HepG2 (cell line): ENCODE measurements around the gene IQUB. TPM values are rescaled to one million over a fixed set of nuclear protein-coding genes. Genes with fewer than 3 reads are reported as not detected.

Experiments used
- EP300 ChIP-seq, 3 experiments: sonication (generic) in 1 of 3; formaldehyde crosslinking in 1 of 3; IDR thresholded peaks; 2 replicates each; pipeline versions ENCODE4 v1.5.1 to v1.6.1; 2011 to 2020; ENCODE audit warnings: low read depth in 2 of 3, low read length in 2 of 3, borderline replicate concordance in 1 of 3, improper control_type of control experiment in 1 of 3, mild to moderate bottlenecking in 1 of 3, missing genetic modification reagents in 1 of 3, moderate library complexity in 1 of 3
- GABPA ChIP-seq, 2 experiments: IDR thresholded peaks; 2 replicates each; pipeline ENCODE4 v1.6.1; 2011 to 2016; ENCODE audit warnings: low read depth in 2 of 2, low read length in 1 of 2, missing biosample characterization in 1 of 2, missing genetic modification characterization in 1 of 2
- GLI4 ChIP-seq: sonication (generic); formaldehyde crosslinking; IDR thresholded peaks from 2 replicates; pipeline ENCODE4 v1.5.1; 2020; ENCODE audit warnings: missing genetic modification reagents, mild to moderate bottlenecking, moderate library complexity, borderline replicate concordance
- HDAC2 ChIP-seq: sonication (generic); formaldehyde crosslinking; IDR thresholded peaks from 2 replicates; pipeline ENCODE4 v1.4.0; 2020; ENCODE audit warnings: missing genetic modification reagents
- IRF2 ChIP-seq: IDR thresholded peaks from 2 replicates; pipeline ENCODE4 v1.6.1; 2018; ENCODE audit warnings: missing genetic modification reagents, missing compliant biosample characterization
- MLLT10 ChIP-seq: sonication (generic); formaldehyde crosslinking; IDR thresholded peaks from 2 replicates; pipeline ENCODE4 v1.4.0; 2020; ENCODE audit warnings: missing genetic modification reagents
- MTF2 ChIP-seq: sonication (generic); formaldehyde crosslinking; IDR thresholded peaks from 2 replicates; pipeline ENCODE4 v1.5.0; 2020; ENCODE audit warnings: missing genetic modification reagents, borderline replicate concordance
- RCOR2 ChIP-seq: IDR thresholded peaks from 2 replicates; pipeline ENCODE4 v1.6.1; 2016; ENCODE audit warnings: missing biosample characterization, missing genetic modification reagents
- SNAPC2 ChIP-seq: sonication (generic); formaldehyde crosslinking; IDR thresholded peaks from 2 replicates; pipeline ENCODE4 v1.8.1; 2022; ENCODE audit warnings: mild to moderate bottlenecking, missing genetic modification reagents
- SP4 ChIP-seq: sonication (generic); formaldehyde crosslinking; IDR thresholded peaks from 2 replicates; pipeline ENCODE4 v1.8.1; 2023; ENCODE audit warnings: mild to moderate bottlenecking, missing genetic modification reagents
- SP5 ChIP-seq: IDR thresholded peaks from 2 replicates; pipeline ENCODE4 v1.6.1; 2016; ENCODE audit warnings: low read depth, borderline replicate concordance
- ZFP37 ChIP-seq: sonication (generic); formaldehyde crosslinking; IDR thresholded peaks from 2 replicates; pipeline ENCODE4 v1.4.0; 2020; ENCODE audit warnings: missing genetic modification reagents, borderline replicate concordance
- ZNF225 ChIP-seq: sonication (generic); formaldehyde crosslinking; IDR thresholded peaks from 2 replicates; pipeline ENCODE4 v1.4.0; 2020; ENCODE audit warnings: mild to moderate bottlenecking, missing genetic modification reagents
- ZNF382 ChIP-seq: sonication (generic); formaldehyde crosslinking; IDR thresholded peaks from 2 replicates; pipeline ENCODE4 v1.5.0; 2020; ENCODE audit warnings: missing genetic modification reagents, mild to moderate bottlenecking, borderline replicate concordance
- ZNF570 ChIP-seq: sonication (generic); formaldehyde crosslinking; IDR thresholded peaks from 2 replicates; pipeline ENCODE4 v1.4.0; 2020; ENCODE audit warnings: mild to moderate bottlenecking, missing genetic modification reagents, borderline replicate concordance
- ZNF7 ChIP-seq: IDR thresholded peaks from 2 replicates; pipeline ENCODE4 v1.6.1; 2016; ENCODE audit warnings: missing biosample characterization, missing genetic modification reagents
- ZNF891 ChIP-seq: sonication (generic); formaldehyde crosslinking; IDR thresholded peaks from 2 replicates; pipeline ENCODE4 v1.5.0; 2020; ENCODE audit warnings: mild to moderate bottlenecking, missing genetic modification reagents
- polyA plus RNA-seq, 8 experiments: library from polyadenylated mRNA; depleted of rRNA in 3 of 8; stranded (reverse) in 7 of 8; unstranded in 1 of 8; fragments of >200 nt; fragmentation: Illumina TruSeq in 4 of 8; extraction: Trizol in 4 of 8; gene quantifications; 2 replicates each; pipeline versions ENCODE4 v1.2.1 to v1.2.3, GENCODE V29; 2011 to 2016; ENCODE audit warnings: low read depth in 4 of 8, missing spikeins in 1 of 8, mixed read lengths in 1 of 8; ENCODE audit not compliant: insufficient read depth in 1 of 8
- total RNA-seq, 5 experiments: library from RNA; depleted of rRNA; stranded (reverse); fragments of >200 nt; fragmentation: Illumina TruSeq; extraction: Trizol; gene quantifications; 2 replicates each; pipeline ENCODE4 v1.2.3, GENCODE V29; 2016; ENCODE audit warnings: low read depth in 1 of 5
- TF ChIP-seq, protein P1 (sequence below): sonication (generic); formaldehyde crosslinking; IDR thresholded peaks from 2 replicates; pipeline ENCODE4 v1.4.0; 2020; ENCODE audit warnings: missing genetic modification reagents, mild to moderate bottlenecking, borderline replicate concordance
- TF ChIP-seq, protein P2 (sequence below): sonication (generic); formaldehyde crosslinking; IDR thresholded peaks from 2 replicates; pipeline ENCODE4 v1.5.1; 2020; ENCODE audit warnings: mild to moderate bottlenecking, missing genetic modification reagents, moderate library complexity

IQUB gene
- total and polyA plus RNA-seq, 2 of the 13 experiments (the other 11 are each of a cell fraction or from before 2014, with no cell fraction given), result 0.07 TPM; not detected in 1

DNA sequence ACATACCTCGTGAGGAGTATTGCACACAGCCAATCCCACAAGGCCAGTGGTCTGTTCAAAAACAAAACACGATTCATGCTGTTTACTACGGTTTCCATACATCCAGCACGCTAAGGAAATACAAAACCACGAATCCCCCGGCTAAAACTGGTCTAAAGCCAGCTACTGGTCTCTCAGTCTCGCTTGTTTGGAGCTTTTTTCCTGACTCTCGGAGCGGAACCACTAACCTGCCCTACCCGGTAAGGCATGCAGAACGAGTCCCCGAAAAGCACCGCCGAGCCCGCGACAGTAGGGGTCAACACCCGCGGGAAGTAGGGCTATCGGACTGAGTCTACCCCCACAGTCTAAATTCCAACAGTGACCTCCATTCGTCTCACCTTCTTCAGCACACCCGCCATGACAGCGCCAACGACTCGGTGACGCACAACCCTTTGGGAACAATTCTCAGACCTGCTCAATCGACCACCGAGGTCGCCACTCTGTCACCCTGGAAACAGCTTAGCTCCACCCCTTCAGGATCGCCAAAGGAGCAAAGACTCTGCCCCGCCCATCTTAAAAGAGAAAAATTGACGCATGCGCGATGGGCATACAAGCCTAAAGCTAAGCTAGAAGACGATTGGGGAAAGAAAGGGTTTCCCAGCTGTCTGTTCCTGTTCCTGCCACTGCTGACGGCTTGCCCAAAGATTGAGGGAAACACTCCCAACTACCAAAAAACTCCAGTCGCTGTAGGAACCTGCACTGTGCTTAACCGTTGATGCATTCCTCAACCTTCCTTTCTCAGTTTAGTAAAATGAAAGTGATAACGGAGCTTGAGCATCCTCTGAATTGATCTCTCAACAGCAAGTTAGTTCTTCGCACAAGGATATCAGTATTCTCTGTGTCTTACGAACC is 23.2 kb upstream of the IQUB start, which contains the start of gene NDUFA5 (continued):
- TF ChIP-seq, protein P1, sequence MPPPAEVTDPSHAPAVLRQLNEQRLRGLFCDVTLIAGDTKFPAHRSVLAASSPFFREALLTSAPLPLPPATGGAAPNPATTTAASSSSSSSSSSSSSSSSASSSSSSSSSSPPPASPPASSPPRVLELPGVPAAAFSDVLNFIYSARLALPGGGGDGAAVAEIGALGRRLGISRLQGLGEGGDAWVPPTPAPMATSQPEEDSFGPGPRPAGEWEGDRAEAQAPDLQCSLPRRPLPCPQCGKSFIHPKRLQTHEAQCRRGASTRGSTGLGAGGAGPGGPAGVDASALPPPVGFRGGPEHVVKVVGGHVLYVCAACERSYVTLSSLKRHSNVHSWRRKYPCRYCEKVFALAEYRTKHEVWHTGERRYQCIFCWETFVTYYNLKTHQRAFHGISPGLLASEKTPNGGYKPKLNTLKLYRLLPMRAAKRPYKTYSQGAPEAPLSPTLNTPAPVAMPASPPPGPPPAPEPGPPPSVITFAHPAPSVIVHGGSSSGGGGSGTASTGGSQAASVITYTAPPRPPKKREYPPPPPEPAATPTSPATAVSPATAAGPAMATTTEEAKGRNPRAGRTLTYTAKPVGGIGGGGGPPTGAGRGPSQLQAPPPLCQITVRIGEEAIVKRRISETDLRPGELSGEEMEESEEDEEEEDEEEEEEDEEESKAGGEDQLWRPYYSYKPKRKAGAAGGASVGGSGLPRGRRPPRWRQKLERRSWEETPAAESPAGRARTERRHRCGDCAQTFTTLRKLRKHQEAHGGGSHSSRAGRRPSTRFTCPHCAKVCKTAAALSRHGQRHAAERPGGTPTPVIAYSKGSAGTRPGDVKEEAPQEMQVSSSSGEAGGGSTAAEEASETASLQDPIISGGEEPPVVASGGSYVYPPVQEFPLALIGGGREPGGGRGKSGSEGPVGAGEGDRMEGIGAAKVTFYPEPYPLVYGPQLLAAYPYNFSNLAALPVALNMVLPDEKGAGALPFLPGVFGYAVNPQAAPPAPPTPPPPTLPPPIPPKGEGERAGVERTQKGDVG (CRISPR knock-in tag), result peak; percentile 66; the same call in 1 of the 2 replicates
- TF ChIP-seq, protein P2, sequence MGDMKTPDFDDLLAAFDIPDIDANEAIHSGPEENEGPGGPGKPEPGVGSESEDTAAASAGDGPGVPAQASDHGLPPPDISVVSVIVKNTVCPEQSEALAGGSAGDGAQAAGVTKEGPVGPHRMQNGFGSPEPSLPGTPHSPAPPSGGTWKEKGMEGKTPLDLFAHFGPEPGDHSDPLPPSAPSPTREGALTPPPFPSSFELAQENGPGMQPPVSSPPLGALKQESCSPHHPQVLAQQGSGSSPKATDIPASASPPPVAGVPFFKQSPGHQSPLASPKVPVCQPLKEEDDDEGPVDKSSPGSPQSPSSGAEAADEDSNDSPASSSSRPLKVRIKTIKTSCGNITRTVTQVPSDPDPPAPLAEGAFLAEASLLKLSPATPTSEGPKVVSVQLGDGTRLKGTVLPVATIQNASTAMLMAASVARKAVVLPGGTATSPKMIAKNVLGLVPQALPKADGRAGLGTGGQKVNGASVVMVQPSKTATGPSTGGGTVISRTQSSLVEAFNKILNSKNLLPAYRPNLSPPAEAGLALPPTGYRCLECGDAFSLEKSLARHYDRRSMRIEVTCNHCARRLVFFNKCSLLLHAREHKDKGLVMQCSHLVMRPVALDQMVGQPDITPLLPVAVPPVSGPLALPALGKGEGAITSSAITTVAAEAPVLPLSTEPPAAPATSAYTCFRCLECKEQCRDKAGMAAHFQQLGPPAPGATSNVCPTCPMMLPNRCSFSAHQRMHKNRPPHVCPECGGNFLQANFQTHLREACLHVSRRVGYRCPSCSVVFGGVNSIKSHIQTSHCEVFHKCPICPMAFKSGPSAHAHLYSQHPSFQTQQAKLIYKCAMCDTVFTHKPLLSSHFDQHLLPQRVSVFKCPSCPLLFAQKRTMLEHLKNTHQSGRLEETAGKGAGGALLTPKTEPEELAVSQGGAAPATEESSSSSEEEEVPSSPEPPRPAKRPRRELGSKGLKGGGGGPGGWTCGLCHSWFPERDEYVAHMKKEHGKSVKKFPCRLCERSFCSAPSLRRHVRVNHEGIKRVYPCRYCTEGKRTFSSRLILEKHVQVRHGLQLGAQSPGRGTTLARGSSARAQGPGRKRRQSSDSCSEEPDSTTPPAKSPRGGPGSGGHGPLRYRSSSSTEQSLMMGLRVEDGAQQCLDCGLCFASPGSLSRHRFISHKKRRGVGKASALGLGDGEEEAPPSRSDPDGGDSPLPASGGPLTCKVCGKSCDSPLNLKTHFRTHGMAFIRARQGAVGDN (CRISPR knock-in tag), result peak; percentile 66
- TF ChIP-seq EP300 (IDR thresholded peaks at IDR 0.05; ENCODE audit: low read depth in 2 of 2, low read length in 2 of 2) (no peak), EP300 (CRISPR knock-in tag; IDR thresholded peaks at IDR 0.05; ENCODE audit: borderline replicate concordance) (no peak), ZNF891 (CRISPR knock-in tag) (peak; percentile 70; the same call in 1 of the 2 replicates), ZFP37 (CRISPR knock-in tag) (no peak), GABPA (IDR thresholded peaks at IDR 0.05; ENCODE audit: low read depth, low read length) (no peak), GABPA (CRISPR knock-in tag; IDR thresholded peaks at IDR 0.05; ENCODE audit: low read depth) (peak; percentile 59), ZNF570 (CRISPR knock-in tag) (no peak), IRF2 (CRISPR knock-in tag) (peak; percentile 52; the same call in 1 of the 2 replicates), SP4 (CRISPR knock-in tag) (peak; percentile 81), MTF2 (no peak), ZNF7 (CRISPR knock-in tag) (0 out of 2 replicates have a peak, but pooled peaks have one; percentile 23), ZNF225 (CRISPR knock-in tag) (no peak), GLI4 (CRISPR knock-in tag) (no peak), SP5 (CRISPR knock-in tag) (peak; percentile 85), ZNF382 (CRISPR knock-in tag) (no peak), SNAPC2 (peak; percentile 50; the same call in 1 of the 2 replicates), RCOR2 (CRISPR knock-in tag) (no peak), MLLT10 (CRISPR knock-in tag) (no peak), HDAC2 (CRISPR knock-in tag) (peak; percentile 55; the same call in 1 of the 2 replicates)
